Measurements from ENCODE around the gene RNF113A.

Gene RNF113A

GRCh38 chrX:119853444-119853843, 18.1 kb downstream of the RNF113A start:
- TF ChIP-seq POU6F1 (CRISPR knock-in tag; IDR thresholded peaks at IDR 0.05; ENCODE audit: borderline replicate concordance, low read depth) (no peak), CREB5 (CRISPR knock-in tag; IDR thresholded peaks at IDR 0.05; ENCODE audit: low read depth) (no peak), GLIS3 (CRISPR knock-in tag; IDR thresholded peaks at IDR 0.05) (no peak), OSR1 (CRISPR knock-in tag; IDR thresholded peaks at IDR 0.05) (no peak), ZNF70 (CRISPR knock-in tag; IDR thresholded peaks at IDR 0.05) (no peak), TCF4 (CRISPR knock-in tag; IDR thresholded peaks at IDR 0.05; ENCODE audit: borderline replicate concordance) (no peak), RARB (CRISPR knock-in tag; IDR thresholded peaks at IDR 0.05) (no peak), CSDC2 (CRISPR knock-in tag; IDR thresholded peaks at IDR 0.05) (no peak), ZFP3 (CRISPR knock-in tag; IDR thresholded peaks at IDR 0.05) (no peak), ISL1 (CRISPR knock-in tag; IDR thresholded peaks at IDR 0.05) (no peak), ZNF8 (CRISPR knock-in tag; IDR thresholded peaks at IDR 0.05) (no peak), CSRNP3 (CRISPR knock-in tag; IDR thresholded peaks at IDR 0.05) (no peak), ZNF565 (CRISPR knock-in tag; conservative IDR thresholded peaks at IDR 0.05; ENCODE audit: low read depth) (no peak), BACH2 (CRISPR knock-in tag; IDR thresholded peaks at IDR 0.05; ENCODE audit: borderline replicate concordance) (no peak), ARNTL (CRISPR knock-in tag; IDR thresholded peaks at IDR 0.05; ENCODE audit: borderline replicate concordance, low read depth) (no peak), ESRRG (CRISPR knock-in tag; IDR thresholded peaks at IDR 0.05) (no peak), SNAI2 (CRISPR knock-in tag; IDR thresholded peaks at IDR 0.05) (no peak), ZC3H10 (CRISPR knock-in tag; IDR thresholded peaks at IDR 0.05) (no peak)
- TF ChIP-seq, protein P1, sequence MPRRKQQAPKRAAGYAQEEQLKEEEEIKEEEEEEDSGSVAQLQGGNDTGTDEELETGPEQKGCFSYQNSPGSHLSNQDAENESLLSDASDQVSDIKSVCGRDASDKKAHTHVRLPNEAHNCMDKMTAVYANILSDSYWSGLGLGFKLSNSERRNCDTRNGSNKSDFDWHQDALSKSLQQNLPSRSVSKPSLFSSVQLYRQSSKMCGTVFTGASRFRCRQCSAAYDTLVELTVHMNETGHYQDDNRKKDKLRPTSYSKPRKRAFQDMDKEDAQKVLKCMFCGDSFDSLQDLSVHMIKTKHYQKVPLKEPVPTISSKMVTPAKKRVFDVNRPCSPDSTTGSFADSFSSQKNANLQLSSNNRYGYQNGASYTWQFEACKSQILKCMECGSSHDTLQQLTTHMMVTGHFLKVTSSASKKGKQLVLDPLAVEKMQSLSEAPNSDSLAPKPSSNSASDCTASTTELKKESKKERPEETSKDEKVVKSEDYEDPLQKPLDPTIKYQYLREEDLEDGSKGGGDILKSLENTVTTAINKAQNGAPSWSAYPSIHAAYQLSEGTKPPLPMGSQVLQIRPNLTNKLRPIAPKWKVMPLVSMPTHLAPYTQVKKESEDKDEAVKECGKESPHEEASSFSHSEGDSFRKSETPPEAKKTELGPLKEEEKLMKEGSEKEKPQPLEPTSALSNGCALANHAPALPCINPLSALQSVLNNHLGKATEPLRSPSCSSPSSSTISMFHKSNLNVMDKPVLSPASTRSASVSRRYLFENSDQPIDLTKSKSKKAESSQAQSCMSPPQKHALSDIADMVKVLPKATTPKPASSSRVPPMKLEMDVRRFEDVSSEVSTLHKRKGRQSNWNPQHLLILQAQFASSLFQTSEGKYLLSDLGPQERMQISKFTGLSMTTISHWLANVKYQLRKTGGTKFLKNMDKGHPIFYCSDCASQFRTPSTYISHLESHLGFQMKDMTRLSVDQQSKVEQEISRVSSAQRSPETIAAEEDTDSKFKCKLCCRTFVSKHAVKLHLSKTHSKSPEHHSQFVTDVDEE (CRISPR knock-in tag; IDR thresholded peaks at IDR 0.05): no peak
- ATAC-seq: no peak

DNA sequence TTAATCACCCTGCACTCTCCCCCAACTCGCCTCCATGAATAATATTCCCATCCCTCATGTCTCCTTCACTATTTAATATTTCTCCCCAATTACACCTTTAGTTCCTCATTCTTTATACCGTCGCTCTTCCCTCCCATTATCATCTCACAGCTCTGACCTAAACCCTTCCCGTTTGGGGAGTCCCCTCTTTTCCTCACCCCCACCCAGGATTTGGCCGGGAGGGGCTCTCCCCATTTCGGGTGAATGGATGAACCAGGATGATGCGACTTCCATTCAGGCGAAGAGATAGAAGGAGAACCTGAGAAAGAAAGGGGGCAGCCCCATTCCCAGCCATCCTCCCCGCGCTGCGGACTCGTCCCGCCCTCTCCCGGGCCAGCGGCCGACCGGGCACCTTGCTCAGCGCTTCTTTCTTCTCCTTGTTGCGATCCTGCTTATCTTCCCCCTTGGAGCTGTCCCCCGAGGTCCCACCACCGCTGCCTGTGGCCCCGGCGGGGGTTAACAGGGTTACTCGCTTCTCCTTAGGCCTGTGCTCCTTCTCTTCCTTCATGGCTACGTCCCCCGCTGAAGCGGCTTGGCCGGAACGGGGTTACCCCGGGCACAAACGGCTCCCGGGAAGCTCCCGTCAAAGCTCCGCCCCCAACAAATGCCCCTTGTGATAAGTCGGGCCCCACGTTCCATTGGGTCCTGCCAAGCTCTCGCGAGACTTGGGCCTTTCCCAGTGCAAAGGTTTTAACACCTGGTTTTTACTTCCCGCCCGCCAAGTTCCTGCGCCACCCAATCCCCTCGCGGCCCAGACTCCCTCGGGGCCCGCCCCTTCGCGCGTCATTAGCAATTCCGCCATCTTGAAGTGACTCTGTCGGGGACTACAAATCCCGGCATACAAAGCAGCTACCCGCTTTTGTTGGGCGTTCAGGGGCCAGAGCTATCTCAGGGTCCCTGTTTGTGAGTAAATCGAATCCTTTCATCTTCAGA, 18.9 kb downstream of the RNF113A start, which contains the start of gene UPF3B:
TSS of gene UPF3B (minus strand) at position 582 of the 972 bp plus-strand sequence. CDS start at position 547, 35 bp downstream.
- peak; percentile 95 for ATAC-seq
- TF ChIP-seq PPARA (CRISPR knock-in tag; IDR thresholded peaks at IDR 0.05; ENCODE audit: borderline replicate concordance) (no peak), SNAI2 (CRISPR knock-in tag; IDR thresholded peaks at IDR 0.05) (no peak), CSRNP3 (CRISPR knock-in tag; IDR thresholded peaks at IDR 0.05) (no peak), ZNF70 (CRISPR knock-in tag; IDR thresholded peaks at IDR 0.05) (no peak), ZFP3 (CRISPR knock-in tag; IDR thresholded peaks at IDR 0.05) (no peak), RARB (CRISPR knock-in tag; IDR thresholded peaks at IDR 0.05) (no peak), OSR1 (CRISPR knock-in tag; IDR thresholded peaks at IDR 0.05) (no peak)
- TF ChIP-seq, protein P1 (CRISPR knock-in tag; IDR thresholded peaks at IDR 0.05): no peak

Data from SK-N-SH treated with all-trans-retinoic acid at 6 μM for 48 hours (cell line).